LNCaP clone FGC (cell line): ENCODE measurements around the gene IGF2.

Source experiments
- DNase-seq: peaks from one replicate; pipeline ENCODE4 v3.0.0-alpha.2; 2011; ENCODE audit warnings: low read depth
- H3K4me3 ChIP-seq: 2 replicates; pipeline ENCODE4 v1.5.1; 2011; ENCODE audit warnings: mild to moderate bottlenecking, low read depth, low read length, control low read depth
- CTCF ChIP-seq: IDR thresholded peaks from 2 replicates; pipeline ENCODE4 v1.5.1; 2012; ENCODE audit warnings: mild to moderate bottlenecking; ENCODE audit not compliant: control insufficient read depth, insufficient read depth; ENCODE audit errors: extremely low read depth

The IGF2 gene

GRCh38 chr11:2176389-2176900 lies 37.3 kb upstream of the IGF2 start:
- no peak for DNase-seq
- H3K4me3 ChIP-seq: no peak overlapping the region
- no peak for TF ChIP-seq CTCF

GRCh38 chr11:2175659-2176058 lies 36.5 kb upstream of the IGF2 start:
- H3K4me3 ChIP-seq: no peak overlapping the region
- no peak for TF ChIP-seq CTCF
- DNase-seq: no peak

GRCh38 chr11:2174361-2174760 lies 35.2 kb upstream of the IGF2 start:
- no peak for DNase-seq
- no peak overlapping the region for H3K4me3 ChIP-seq
- no peak for TF ChIP-seq CTCF

- no peak for TF ChIP-seq CTCF
- no peak for DNase-seq
- no peak overlapping the region for H3K4me3 ChIP-seq
Observed at GRCh38 chr11:2173761-2174160, 34.6 kb upstream of the IGF2 start.

- DNase-seq: no peak
- no peak overlapping the region for H3K4me3 ChIP-seq
- TF ChIP-seq CTCF: peak; percentile 44
Observed at GRCh38 chr11:2173150-2173693, 34.0 kb upstream of the IGF2 start.

GRCh38 chr11:2172676-2173075 lies 33.5 kb upstream of the IGF2 start:
- DNase-seq: no peak
- no peak for TF ChIP-seq CTCF
- no peak overlapping the region for H3K4me3 ChIP-seq

GRCh38 chr11:2171591-2172003 lies 32.4 kb upstream of the IGF2 start, which contains the start of gene TH:
TH (minus strand) TSS chr11:2171815; CDS start chr11:2171786, 29 bp downstream.
- TF ChIP-seq CTCF: no peak
- no peak within 1 kb of the TSS for H3K4me3 ChIP-seq
- DNase-seq: no peak
